RCC 7860 (cell line): ENCODE data around the gene KCTD5.

Experiments used
- DNase-seq: peaks from one replicate; pipeline ENCODE4 v3.0.0-alpha.2; 2015; ENCODE audit warnings: low spot score
- FAIRE-seq: peaks from 2 replicates; lab custom pipeline; 2012; peaks lifted over from hg19 to GRCh38; lab: Jason Lieb, UNC

The KCTD5 gene

GRCh38 chr16:2745116-2745890, 63.0 kb downstream of the KCTD5 start:
- FAIRE-seq (no peak), DNase-seq (no peak)

DNA sequence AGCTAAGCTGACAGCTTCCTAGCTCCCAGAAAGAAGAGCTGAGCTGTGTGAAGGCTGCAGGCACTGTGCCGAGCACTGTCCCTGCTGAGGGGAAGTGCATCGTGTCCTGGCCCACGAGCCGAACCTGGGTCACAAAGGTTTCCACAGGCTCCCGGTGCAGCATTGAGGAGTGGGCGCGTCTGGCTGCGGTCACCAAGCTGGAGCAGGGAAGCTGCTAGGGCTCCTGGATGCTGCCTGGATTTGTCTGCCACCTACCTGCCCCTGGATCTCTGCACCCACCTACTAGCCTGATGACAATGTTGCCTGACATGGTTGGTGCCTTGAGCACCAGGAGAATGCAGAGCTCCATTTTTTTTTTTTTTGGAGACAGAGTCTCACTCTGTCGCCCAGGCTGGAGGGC, 63.6 kb downstream of the KCTD5 start:
- DNase-seq (no peak), FAIRE-seq (no peak)

DNA sequence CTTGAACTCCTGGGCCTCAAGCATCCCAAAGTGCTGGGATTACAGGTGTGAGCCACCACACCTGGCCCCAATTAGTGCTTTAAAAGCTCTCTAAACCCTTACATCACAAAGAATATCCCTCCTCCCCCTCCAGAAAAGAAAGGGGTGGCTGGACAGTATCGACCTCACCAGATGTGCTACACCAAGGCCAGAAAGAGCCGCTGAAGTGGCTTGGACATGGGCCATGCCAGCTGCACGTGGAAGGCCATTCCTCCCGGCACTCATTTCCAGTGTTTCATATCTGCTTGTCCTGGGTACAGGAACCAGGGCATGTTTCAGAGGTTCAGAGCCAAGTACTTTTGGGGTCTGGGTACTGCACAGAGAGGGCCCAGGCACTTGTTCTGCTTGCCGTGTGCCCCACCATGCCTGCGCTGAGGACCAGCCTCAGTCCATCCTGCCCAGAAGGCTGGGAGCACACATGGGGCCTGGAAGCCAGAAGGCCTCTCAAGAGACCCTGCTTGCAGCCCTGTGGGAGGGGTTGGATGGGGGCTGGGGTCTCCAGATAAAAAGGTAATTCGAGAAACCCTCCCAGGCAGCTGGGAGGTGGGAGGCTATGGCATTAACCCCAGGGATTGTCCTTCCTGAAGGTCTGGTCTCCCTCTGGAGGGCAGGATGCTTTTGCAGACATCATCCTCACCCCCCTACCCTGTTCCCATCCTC, 66.6 kb downstream of the KCTD5 start:
- DNase-seq (no peak), FAIRE-seq (no peak)

DNA sequence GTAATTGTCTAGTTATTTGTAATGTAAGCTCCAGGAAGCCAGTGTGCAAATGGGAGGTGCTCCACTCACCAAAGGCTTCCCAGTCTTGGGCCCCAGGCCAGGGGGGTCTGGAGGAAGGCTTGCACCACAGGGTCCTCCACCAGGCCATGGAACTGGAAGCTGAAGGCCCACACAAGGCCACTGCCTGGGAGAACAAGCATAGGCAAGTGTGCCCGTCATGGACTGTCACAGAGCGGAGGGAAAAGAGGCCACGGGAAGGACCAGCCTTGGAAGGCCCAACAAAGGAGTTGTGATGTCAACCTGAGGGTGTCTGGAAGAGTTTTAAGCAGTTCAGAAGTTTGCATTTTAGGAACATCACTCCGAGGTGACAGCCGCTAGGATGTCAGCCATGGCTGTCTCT, 67.2 kb downstream of the KCTD5 start:
- DNase-seq, result no peak
- FAIRE-seq, result no peak

DNA sequence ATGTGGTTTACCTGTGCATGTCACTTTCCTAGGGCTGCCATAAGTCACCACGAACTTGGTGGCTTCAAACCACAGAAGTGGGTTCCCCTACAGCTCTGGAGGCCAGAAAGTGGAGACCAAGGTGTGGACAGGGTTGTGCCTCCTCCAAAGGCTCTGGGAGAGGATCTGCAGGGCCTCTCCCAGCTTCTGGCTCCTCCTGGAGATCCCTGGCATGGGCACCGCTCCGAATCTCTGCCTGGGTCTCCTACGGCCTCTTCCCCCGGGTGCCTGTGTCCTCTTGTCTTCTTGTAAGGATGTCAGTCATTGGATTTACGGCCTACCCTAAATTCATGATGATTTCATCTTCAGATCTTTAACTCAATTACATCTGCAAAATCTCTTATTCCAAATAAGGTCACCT, 67.6 kb downstream of the KCTD5 start:
- no peak for FAIRE-seq
- DNase-seq, result no peak

GRCh38 chr16:2751577-2752034, 69.3 kb downstream of the KCTD5 start:
- FAIRE-seq, result no peak
- no peak for DNase-seq

DNA sequence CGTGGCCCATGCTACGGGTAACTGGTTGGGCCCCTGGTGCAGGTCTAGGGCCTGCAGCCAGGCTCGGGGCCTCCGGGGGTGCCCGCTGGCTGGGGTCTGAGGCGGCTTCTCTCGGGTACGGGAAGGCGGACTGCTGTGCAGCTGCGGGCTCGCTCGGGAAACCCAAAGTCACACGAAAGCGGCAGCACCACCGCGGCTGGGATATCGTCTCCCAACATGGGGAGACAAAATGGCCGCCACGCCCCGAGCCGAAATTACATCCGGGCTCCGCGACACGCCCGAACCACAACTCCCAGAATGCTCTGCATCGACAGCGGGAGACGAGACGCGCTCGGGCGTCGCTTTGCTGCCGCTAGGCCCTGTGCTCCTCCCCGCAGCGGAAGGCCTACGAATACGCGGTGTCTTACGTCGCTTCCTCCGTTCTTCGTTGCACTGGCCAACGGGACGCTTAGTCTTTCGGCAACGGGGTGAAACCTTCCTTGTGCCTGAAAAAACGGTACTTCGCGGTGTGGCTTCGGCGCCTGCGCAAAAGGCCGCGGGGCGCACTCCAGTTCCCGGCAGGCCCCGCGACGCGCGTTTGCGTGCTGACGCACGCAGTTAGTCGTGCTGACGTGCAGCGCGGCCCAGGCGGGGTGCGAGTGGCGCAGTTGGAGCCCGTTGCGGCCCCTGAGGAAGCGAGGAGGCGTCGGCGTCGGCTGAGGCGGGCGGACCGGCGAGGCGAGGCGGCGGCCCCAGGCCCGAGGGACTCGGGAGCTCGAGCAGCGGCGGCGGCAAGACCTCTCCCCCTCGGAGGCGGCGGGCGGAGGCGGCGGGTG, 69.9 kb downstream of the KCTD5 start, which contains the start of gene SRRM2:
Gene SRRM2 (plus strand): TSS at position 604 of the 815 bp plus-strand sequence. CDS start 3,727 bp downstream, outside the sequence.
- no peak for FAIRE-seq
- DNase-seq, result peak; percentile 86

GRCh38 chr16:2752850-2753732, 70.8 kb downstream of the KCTD5 start:
- DNase-seq, result peak; percentile 68
- FAIRE-seq, result no peak

GRCh38 chr16:2753733-2754020, 71.4 kb downstream of the KCTD5 start:
- no peak for FAIRE-seq

DNA sequence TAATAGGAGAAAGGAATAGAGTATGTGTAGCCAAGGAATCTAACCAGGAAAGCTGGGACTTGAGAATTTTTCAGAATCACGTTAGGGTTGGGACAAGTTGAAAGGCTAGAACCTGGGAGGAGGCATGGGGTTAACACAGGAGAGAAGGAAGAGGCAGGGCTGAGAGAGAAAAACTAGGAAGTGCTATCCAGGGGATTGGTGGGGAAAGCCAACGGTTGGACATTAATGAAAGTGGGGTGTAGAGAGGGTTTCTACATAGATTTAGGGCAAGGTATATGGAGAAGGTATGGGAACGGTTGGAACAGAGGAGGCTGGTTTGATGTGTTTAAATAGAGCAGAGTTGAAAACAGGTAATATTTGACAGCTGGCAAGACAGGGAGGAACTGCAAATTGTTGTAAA, 72.8 kb downstream of the KCTD5 start:
- FAIRE-seq, result no peak
- DNase-seq, result no peak

More at GRCh38 chr16:2753733-2754020, 71.4 kb downstream of the KCTD5 start:
- no peak for DNase-seq

- DNase-seq (no peak), FAIRE-seq (no peak)
These were observed 74.1 kb downstream of the KCTD5 start for GRCh38 chr16:2756288-2757015.

DNA sequence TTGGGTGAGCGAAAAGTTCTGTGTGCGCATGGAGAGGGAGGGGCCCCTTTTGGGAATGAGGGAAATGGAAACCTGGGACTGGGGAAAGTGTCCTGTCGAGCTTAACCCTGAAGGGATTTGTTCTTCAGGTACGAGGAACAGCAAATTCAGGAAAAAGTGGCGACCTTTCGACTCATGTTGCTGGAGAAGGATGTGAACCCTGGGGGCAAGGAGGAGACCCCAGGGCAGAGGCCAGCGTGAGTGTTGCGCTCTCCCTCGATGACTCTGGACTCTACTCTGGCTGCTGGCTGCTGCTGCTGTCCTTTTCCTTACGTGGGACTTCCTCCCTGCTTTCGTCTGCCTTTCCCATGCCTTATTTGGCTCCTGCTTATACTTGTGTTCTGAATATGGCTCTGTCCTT, 75.0 kb downstream of the KCTD5 start:
- no peak for DNase-seq
- FAIRE-seq, result no peak
